ENCODE data around the gene LHFPL2.

Gene LHFPL2

GRCh38 chr5:78607864-78608263 lies 40.7 kb downstream of the LHFPL2 start:
- H3K4me3 ChIP-seq (replicated peaks; ENCODE audit: low read depth, low read length) = no peak overlapping the region
- TF ChIP-seq CTCF (IDR thresholded peaks at IDR 0.05; ENCODE audit: low read length, missing control alignments) = no peak
- no peak for DNase-seq (ENCODE audit: low read depth)

GRCh38 chr5:78606241-78606640 lies 42.3 kb downstream of the LHFPL2 start:
- no peak overlapping the region for H3K4me3 ChIP-seq (replicated peaks; ENCODE audit: low read depth, low read length)
- no peak for DNase-seq (ENCODE audit: low read depth)
- TF ChIP-seq CTCF (IDR thresholded peaks at IDR 0.05; ENCODE audit: low read length, missing control alignments) = no peak

GRCh38 chr5:78605611-78606010 lies 43.0 kb downstream of the LHFPL2 start:
- no peak overlapping the region for H3K4me3 ChIP-seq (replicated peaks; ENCODE audit: low read depth, low read length)
- TF ChIP-seq CTCF (IDR thresholded peaks at IDR 0.05; ENCODE audit: low read length, missing control alignments) = no peak
- DNase-seq (ENCODE audit: low read depth) = no peak

- H3K4me3 ChIP-seq (replicated peaks; ENCODE audit: low read depth, low read length) = no peak overlapping the region
- DNase-seq (ENCODE audit: low read depth) = no peak
- no peak for TF ChIP-seq CTCF (IDR thresholded peaks at IDR 0.05; ENCODE audit: low read length, missing control alignments)
Observed at GRCh38 chr5:78604689-78605285, 43.8 kb downstream of the LHFPL2 start.

GRCh38 chr5:78603636-78604175 lies 44.9 kb downstream of the LHFPL2 start:
- no peak for DNase-seq (ENCODE audit: low read depth)
- no peak for TF ChIP-seq CTCF (IDR thresholded peaks at IDR 0.05; ENCODE audit: low read length, missing control alignments)
- H3K4me3 ChIP-seq (replicated peaks; ENCODE audit: low read depth, low read length) = no peak overlapping the region

GRCh38 chr5:78602400-78602799 lies 46.2 kb downstream of the LHFPL2 start:
- no peak for DNase-seq (ENCODE audit: low read depth)
- TF ChIP-seq CTCF (IDR thresholded peaks at IDR 0.05; ENCODE audit: low read length, missing control alignments) = no peak

More at GRCh38 chr5:78602400-78602799, 46.2 kb downstream of the LHFPL2 start:
- no peak overlapping the region for H3K4me3 ChIP-seq (replicated peaks; ENCODE audit: low read depth, low read length)

All from fibroblast of pulmonary artery (primary cell).